Activated CD4-positive, alpha-beta T cell treated with anti-CD3 and anti-CD28 coated beads for 48 hours (primary cell): Measurements from ENCODE around the gene SLC25A45.
"Not testable (repeated sequence)": the region's sequence is repeated elsewhere in the genome, so short reads cannot be mapped to it uniquely, and the experiment has no call there.

Source experiments
- DNase-seq: peaks from one replicate; pipeline ENCODE4 v3.0.0-alpha.2; 2020

Gene SLC25A45

GRCh38 chr11:65420979-65421793, 38.7 kb upstream of the SLC25A45 start:
- DNase-seq = peak; percentile 92

- peak; percentile 18 for DNase-seq
Observed at GRCh38 chr11:65420506-65420905, 38.1 kb upstream of the SLC25A45 start.

GRCh38 chr11:65419772-65420481, 37.5 kb upstream of the SLC25A45 start:
- DNase-seq = peak; percentile 77

- DNase-seq = no peak
Observed at GRCh38 chr11:65419460-65419771, 37.0 kb upstream of the SLC25A45 start.

- DNase-seq = peak; percentile 95
Observed at GRCh38 chr11:65418681-65419459, 36.4 kb upstream of the SLC25A45 start.

GRCh38 chr11:65418431-65418680, 35.9 kb upstream of the SLC25A45 start:
- no peak for DNase-seq

- DNase-seq = peak; percentile 55
Observed at GRCh38 chr11:65417702-65418430, 35.4 kb upstream of the SLC25A45 start.

GRCh38 chr11:65416841-65417701, 34.6 kb upstream of the SLC25A45 start:
- peak; percentile 49 for DNase-seq

- peak; percentile 96 for DNase-seq
Observed at GRCh38 chr11:65416341-65416824, 33.9 kb upstream of the SLC25A45 start.

- no peak for DNase-seq
Observed at GRCh38 chr11:65415499-65416340, 33.3 kb upstream of the SLC25A45 start.

- no peak for DNase-seq
Observed at GRCh38 chr11:65414776-65415498, 32.5 kb upstream of the SLC25A45 start.

GRCh38 chr11:65413077-65413664, 30.7 kb upstream of the SLC25A45 start:
- DNase-seq = not testable (repeated sequence)

- DNase-seq = no peak
Observed at GRCh38 chr11:65412271-65413076, 30.0 kb upstream of the SLC25A45 start.

GRCh38 chr11:65411681-65412070, 29.2 kb upstream of the SLC25A45 start:
- DNase-seq = no peak

- no peak for DNase-seq
Observed at GRCh38 chr11:65410936-65411680, 28.7 kb upstream of the SLC25A45 start.

GRCh38 chr11:65404638-65405339, 22.3 kb upstream of the SLC25A45 start:
- DNase-seq = no peak

- no peak for DNase-seq
Observed at GRCh38 chr11:65404210-65404609, 21.8 kb upstream of the SLC25A45 start.
